Smooth muscle cell (in vitro differentiated cells): ENCODE data around the gene DCLK2. TPM values are rescaled to one million over a fixed set of nuclear protein-coding genes. Genes with fewer than 3 reads are reported as not detected.

Experiments
- DNase-seq: peaks from one replicate; lab custom pipeline; 2025; ENCODE audit not compliant: unreplicated experiment; lab: John Stamatoyannopoulos, UW
- H2AFZ ChIP-seq: fragments of 200-600 bp; sonication (generic); 2 replicates; pipeline ENCODE4 v1.6.0; 2016; ENCODE audit warnings: antibody characterized with exemption, low read depth, mild to moderate bottlenecking
- H3F3A ChIP-seq: fragments of 200-600 bp; sonication (generic); 2 replicates; pipeline ENCODE4 v1.6.0; 2017; ENCODE audit warnings: antibody characterized with exemption, low read depth
- H3K27ac ChIP-seq: fragments of 200-600 bp; sonication (generic); 2 replicates; pipeline ENCODE4 v1.5.1; 2016; ENCODE audit warnings: low read depth, mild to moderate bottlenecking
- H3K27me3 ChIP-seq: fragments of 200-600 bp; sonication (generic); 2 replicates; pipeline ENCODE4 v1.6.1; 2016; ENCODE audit warnings: low read depth, mild to moderate bottlenecking
- H3K36me3 ChIP-seq: fragments of 200-600 bp; sonication (generic); 2 replicates; pipeline ENCODE4 v1.5.1; 2016; ENCODE audit warnings: low read depth
- H3K4me1 ChIP-seq: fragments of 200-600 bp; sonication (generic); 2 replicates; pipeline ENCODE4 v1.5.1; 2016; ENCODE audit warnings: low read depth
- H3K4me2 ChIP-seq: fragments of 200-600 bp; sonication (generic); 2 replicates; pipeline ENCODE4 v1.6.0; 2016; ENCODE audit warnings: mild to moderate bottlenecking
- H3K4me3 ChIP-seq: fragments of 200-600 bp; sonication (generic); 2 replicates; pipeline ENCODE4 v1.5.1; 2016; ENCODE audit warnings: mild to moderate bottlenecking
- H3K79me2 ChIP-seq: fragments of 200-600 bp; sonication (generic); 2 replicates; pipeline ENCODE4 v1.6.0; 2016; ENCODE audit warnings: low read depth, mild to moderate bottlenecking
- H3K9ac ChIP-seq: fragments of 200-600 bp; sonication (generic); 2 replicates; pipeline ENCODE4 v1.6.0; 2016; ENCODE audit warnings: low read depth
- H3K9me3 ChIP-seq: fragments of 200-600 bp; sonication (generic); replicated peaks from 2 replicates; pipeline ENCODE4 v1.5.1; 2016; ENCODE audit warnings: low read depth
- H4K20me1 ChIP-seq: fragments of 200-600 bp; sonication (generic); 2 replicates; pipeline ENCODE4 v1.6.0; 2016; ENCODE audit warnings: low read depth
- CTCF ChIP-seq: fragments of 200-600 bp; sonication (generic); IDR thresholded peaks from 2 replicates; pipeline ENCODE4 v1.5.1; 2017; ENCODE audit warnings: borderline replicate concordance, mild to moderate bottlenecking, antibody characterized with exemption; ENCODE audit not compliant: insufficient read depth, poor library complexity, severe bottlenecking
- WGBS: methylation state at CpG from one replicate; pipeline ENCODE4 v1.1.7; 2016; ENCODE audit warnings: low lambda C conversion rate; 5-methylcytosine and 5-hydroxymethylcytosine counted together
- polyA plus RNA-seq: library from polyadenylated mRNA; unstranded; fragments of >200 nt; fragmentation: Nextera tagmentation; extraction: Ambion mirVana; gene quantifications from 2 replicates; pipeline ENCODE4 v1.2.1, GENCODE V29; 2016
- total RNA-seq: library from RNA; depleted of rRNA; stranded (reverse); fragments of >200 nt; gene quantifications from 2 replicates; pipeline ENCODE4 v1.2.3, GENCODE V29; 2014

DCLK2 gene
- total and polyA plus RNA-seq, 2 experiments from 2014 or later, result 1.3 to 4.8 TPM

GRCh38 chr4:150037251-150037856 is 40.9 kb upstream of the DCLK2 start:
- Histone ChIP-seq H3K9ac (no peak overlapping the region), H3K4me3 (no peak overlapping the region), H2AFZ (no peak overlapping the region), H3F3A (no peaks in the 10 kb centered on the region), H3K4me2 (no peak overlapping the region), H4K20me1 (no peaks in the 10 kb centered on the region), H3K79me2 (no peaks in the 10 kb centered on the region), H3K27me3 (no peaks in the 10 kb centered on the region), H3K27ac (no peak overlapping the region), H3K9me3 (no peaks in the 10 kb centered on the region), H3K36me3 (no peaks in the 10 kb centered on the region), H3K4me1 (no peaks in the 10 kb centered on the region)
- TF ChIP-seq CTCF, result no peak
- WGBS, result 73% methylated on average over 6 of the region's 6 CpGs
- DNase-seq, result no peak

GRCh38 chr4:150038335-150039076 is 39.7 kb upstream of the DCLK2 start:
- H3K9ac ChIP-seq, result no peak overlapping the region
- WGBS, result 82% methylated on average over 6 of the region's 6 CpGs
- H2AFZ ChIP-seq, result no peak overlapping the region

GRCh38 chr4:150039274-150040127 is 38.7 kb upstream of the DCLK2 start:
- H3K4me1 ChIP-seq, result no peaks in the 10 kb centered on the region
- WGBS, result 73% methylated on average over 2 of the region's 2 CpGs
- DNase-seq, result no peak
- H3K9ac ChIP-seq, result no peak overlapping the region
- no peaks in the 10 kb centered on the region for H3F3A ChIP-seq
- H2AFZ ChIP-seq, result no peak overlapping the region
- H3K9me3 ChIP-seq, result no peaks in the 10 kb centered on the region
- no peak for TF ChIP-seq CTCF
- no peak overlapping the region for H3K4me3 ChIP-seq
- no peak overlapping the region for H3K4me2 ChIP-seq
- H4K20me1 ChIP-seq, result no peaks in the 10 kb centered on the region
- no peaks in the 10 kb centered on the region for H3K79me2 ChIP-seq
- H3K36me3 ChIP-seq, result no peaks in the 10 kb centered on the region
- H3K27ac ChIP-seq, result no peak overlapping the region
- no peaks in the 10 kb centered on the region for H3K27me3 ChIP-seq

More at GRCh38 chr4:150038335-150039076, 39.7 kb upstream of the DCLK2 start:
- Histone ChIP-seq H3K4me3 (no peak overlapping the region), H3K27ac (no peak overlapping the region), H3K27me3 (no peaks in the 10 kb centered on the region), H3F3A (no peaks in the 10 kb centered on the region), H3K9me3 (no peaks in the 10 kb centered on the region), H3K4me1 (no peaks in the 10 kb centered on the region), H3K79me2 (no peaks in the 10 kb centered on the region), H3K36me3 (no peaks in the 10 kb centered on the region), H3K4me2 (no peak overlapping the region), H4K20me1 (no peaks in the 10 kb centered on the region)
- DNase-seq, result no peak
- no peak for TF ChIP-seq CTCF
